Measurements from ENCODE around the gene SUSD6.

GRCh38 chr14:69561893-69562292, 49.5 kb upstream of the SUSD6 start:
- no peak for TF ChIP-seq CTCF (IDR thresholded peaks at IDR 0.05; ENCODE audit: low read depth, low read length, missing input control)
- TF ChIP-seq REST (IDR thresholded peaks at IDR 0.05), result no peak
- TF ChIP-seq ZBTB33 (IDR thresholded peaks at IDR 0.05), result no peak
- TF ChIP-seq MAX (IDR thresholded peaks at IDR 0.05), result no peak
- TF ChIP-seq GABPA (IDR thresholded peaks at IDR 0.05 in 1 of 2, conservative IDR thresholded peaks at IDR 0.05 in 1 of 2), result no peak
- no peak for TF ChIP-seq JUND (IDR thresholded peaks at IDR 0.05)
- TF ChIP-seq ATF3 (IDR thresholded peaks at IDR 0.05), result no peak

Data from liver (tissue), 3 donors.